ENCODE data around the gene ALKBH1.
"Not testable (repeated sequence)": the region's sequence is repeated elsewhere in the genome, so short reads cannot be mapped to it uniquely, and the experiment has no call there.

ALKBH1 gene

GRCh38 chr14:77638771-77639171, 69.1 kb downstream of the ALKBH1 start:
- DNase-seq: no peak
- in situ Hi-C loops (cut with MboI; ENCODE audit: low pct_unique_long_range_greater_than_20kb, low sequenced_read_pairs): no loop called here

DNA sequence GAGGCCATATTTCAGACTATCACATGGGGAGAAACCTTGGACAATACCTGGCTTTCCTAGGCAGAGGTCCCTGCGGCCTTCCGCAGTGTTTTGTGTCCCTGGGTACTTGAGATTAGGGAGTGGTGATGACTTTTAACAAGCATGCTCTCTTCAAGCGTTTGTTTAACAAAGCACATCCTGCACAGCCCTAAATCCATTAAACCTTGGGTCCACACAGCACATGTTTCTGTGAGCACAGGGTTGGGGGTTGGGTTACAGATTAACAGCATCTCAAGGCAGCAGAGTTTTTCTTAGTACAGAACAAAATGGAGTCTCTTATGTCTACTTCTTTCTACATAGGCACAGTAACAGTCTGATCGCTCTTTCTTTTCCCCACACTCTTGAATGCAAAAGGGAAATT, 72.0 kb downstream of the ALKBH1 start:
- DNase-seq; in situ Hi-C loops (cut with MboI; ENCODE audit: low pct_unique_long_range_greater_than_20kb, low sequenced_read_pairs): not testable (repeated sequence)

DNA sequence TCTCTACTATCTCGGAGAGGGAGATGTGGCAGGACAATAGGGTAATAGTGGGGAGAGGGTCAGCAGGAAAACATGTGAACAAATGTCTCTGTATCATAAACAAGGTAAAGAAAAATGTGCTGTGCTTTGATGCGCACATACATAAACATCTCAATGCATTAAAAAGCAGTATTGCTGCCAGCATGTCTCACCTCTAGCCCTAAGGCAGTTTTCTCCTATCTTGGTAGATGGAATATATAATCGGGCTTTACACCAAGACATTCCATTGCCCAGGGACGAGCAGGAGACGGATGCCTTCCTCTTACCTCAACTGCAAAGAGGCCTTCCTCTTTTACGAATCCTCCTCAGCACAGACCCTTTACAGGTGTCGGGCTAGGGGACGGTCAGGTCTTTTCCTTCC, 72.4 kb downstream of the ALKBH1 start:
- DNase-seq; in situ Hi-C loops (cut with MboI; ENCODE audit: low pct_unique_long_range_greater_than_20kb, low sequenced_read_pairs): not testable (repeated sequence)

GRCh38 chr14:77630111-77630510, 77.7 kb downstream of the ALKBH1 start:
- DNase-seq: no peak
- in situ Hi-C loops (cut with MboI; ENCODE audit: low pct_unique_long_range_greater_than_20kb, low sequenced_read_pairs): no loop called here

DNA sequence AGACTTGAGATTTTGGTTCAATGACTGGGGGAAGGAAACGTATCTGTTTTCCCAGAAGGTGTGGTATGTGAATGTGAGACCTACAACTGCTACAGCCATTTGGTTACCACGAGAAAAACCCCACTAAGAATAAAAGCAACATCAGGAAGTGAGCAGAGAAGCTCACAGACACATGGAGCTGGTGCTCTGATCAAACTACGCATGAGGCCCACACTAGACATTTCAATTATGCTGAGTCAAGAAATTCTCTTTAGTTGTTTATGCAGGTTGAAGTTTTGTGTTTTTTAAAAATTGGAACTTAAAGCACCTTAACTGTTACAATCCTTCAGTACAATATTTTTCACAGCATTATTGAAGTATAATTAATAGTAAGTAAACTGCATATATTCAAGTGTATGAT, 82.5 kb downstream of the ALKBH1 start:
- in situ Hi-C loops (cut with MboI; ENCODE audit: low pct_unique_long_range_greater_than_20kb, low sequenced_read_pairs): no loop called here
- DNase-seq: no peak

- no peak for DNase-seq
- in situ Hi-C loops (cut with MboI; ENCODE audit: low pct_unique_long_range_greater_than_20kb, low sequenced_read_pairs): no loop called here
These were observed 84.6 kb downstream of the ALKBH1 start for GRCh38 chr14:77623201-77623600.
